ENCODE results near the gene PRODH.
"Not testable (repeated sequence)": the region's sequence is repeated elsewhere in the genome, so short reads cannot be mapped to it uniquely, and the experiment has no call there.

The PRODH gene

DNA sequence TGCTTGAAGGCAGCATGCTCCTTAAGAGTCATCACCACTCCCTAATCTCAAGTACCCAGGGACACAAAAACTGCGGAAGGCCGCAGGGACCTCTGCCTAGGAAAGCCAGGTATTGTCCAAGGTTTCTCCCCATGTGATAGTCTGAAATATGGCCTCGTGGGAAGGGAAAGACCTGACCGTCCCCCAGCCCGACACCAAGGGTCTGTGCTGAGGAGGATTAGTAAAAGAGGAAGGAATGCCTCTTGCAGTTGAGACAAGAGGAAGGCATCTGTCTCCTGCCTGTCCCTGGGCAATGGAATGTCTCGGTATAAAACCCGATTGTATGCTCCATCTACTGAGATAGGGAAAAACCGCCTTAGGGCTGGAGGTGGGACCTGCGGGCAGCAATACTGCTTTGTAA, 11.0 kb upstream of the PRODH start:
- DNase-seq (ENCODE audit: low spot score in 2 of 2); H3K36me3 Mint-ChIP-seq; ATAC-seq; H3K9me3 Mint-ChIP-seq; H3K4me3 Mint-ChIP-seq; H3K4me1 Mint-ChIP-seq; H3K27ac Mint-ChIP-seq: not testable (repeated sequence)

- not testable (repeated sequence) for H3K4me1 Mint-ChIP-seq
Observed at GRCh38 chr22:18938691-18939090, 2.6 kb upstream of the PRODH start.

GRCh38 chr22:18934688-18935087, 1.4 kb downstream of the PRODH start:
- not testable (repeated sequence) for DNase-seq (ENCODE audit: low spot score in 2 of 2); ATAC-seq; H3K4me3 Mint-ChIP-seq; H3K4me1 Mint-ChIP-seq; H3K27ac Mint-ChIP-seq; H3K9me3 Mint-ChIP-seq; H3K36me3 Mint-ChIP-seq

More at GRCh38 chr22:18938691-18939090, 2.6 kb upstream of the PRODH start:
- not testable (repeated sequence) for H3K9me3 Mint-ChIP-seq, H3K27ac Mint-ChIP-seq, ATAC-seq, H3K36me3 Mint-ChIP-seq, H3K4me3 Mint-ChIP-seq
- DNase-seq (ENCODE audit: low spot score in 2 of 2): peak in 1 of 2 donors; percentile 3

- Mint-ChIP-seq H3K27ac (no peak overlapping the region), H3K4me3 (no peak overlapping the region), H3K36me3 (no peaks in the 10 kb centered on the region), H3K9me3 (no peaks in the 10 kb centered on the region), H3K4me1 (no peaks in the 10 kb centered on the region)
- DNase-seq (ENCODE audit: low spot score in 2 of 2): no peak
- ATAC-seq: no peak
Observed at GRCh38 chr22:18933914-18934313, 2.2 kb downstream of the PRODH start.

DNA sequence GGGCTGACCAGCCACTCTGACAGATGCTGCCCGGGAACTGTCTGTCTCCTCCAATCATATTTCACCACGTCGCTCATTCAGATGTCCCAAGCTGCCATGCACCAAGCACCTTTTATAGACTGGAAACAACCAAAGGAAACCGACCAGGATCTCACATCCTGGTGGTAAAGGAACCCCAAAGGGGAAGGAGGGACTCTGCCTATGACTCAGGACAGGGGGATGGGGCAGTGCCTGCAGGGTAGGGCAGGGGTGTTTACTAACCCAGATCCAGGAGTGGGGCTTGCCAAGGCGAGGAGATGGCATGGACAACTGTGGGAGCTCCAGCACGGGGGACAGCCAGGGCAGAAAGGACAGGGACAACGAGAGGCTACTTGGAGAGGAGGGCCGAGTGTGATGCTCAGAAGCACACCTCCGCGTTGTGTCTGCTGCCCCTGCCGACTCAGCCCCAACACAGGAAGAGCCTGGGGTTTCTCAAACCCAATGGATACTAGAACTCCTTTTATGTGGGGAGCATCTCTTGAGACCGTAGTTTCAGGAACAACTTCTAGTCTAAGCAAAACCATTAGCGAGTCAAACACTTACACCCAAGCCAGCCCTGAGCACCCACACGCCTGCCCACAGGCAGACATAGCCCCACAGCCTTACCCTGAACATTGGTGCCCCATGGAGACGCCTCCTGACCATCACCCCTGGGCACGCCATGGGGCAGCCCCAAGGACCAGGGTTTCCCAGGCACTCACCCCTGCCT, 4.0 kb downstream of the PRODH start:
- no peak overlapping the region for H3K4me3 Mint-ChIP-seq
- H3K27ac Mint-ChIP-seq: no peak overlapping the region
- DNase-seq (ENCODE audit: low spot score in 2 of 2) (no peak), ATAC-seq (no peak)
- no peaks in the 10 kb centered on the region for H3K36me3 Mint-ChIP-seq
- no peaks in the 10 kb centered on the region for H3K9me3 Mint-ChIP-seq
- no peaks in the 10 kb centered on the region for H3K4me1 Mint-ChIP-seq

DNA sequence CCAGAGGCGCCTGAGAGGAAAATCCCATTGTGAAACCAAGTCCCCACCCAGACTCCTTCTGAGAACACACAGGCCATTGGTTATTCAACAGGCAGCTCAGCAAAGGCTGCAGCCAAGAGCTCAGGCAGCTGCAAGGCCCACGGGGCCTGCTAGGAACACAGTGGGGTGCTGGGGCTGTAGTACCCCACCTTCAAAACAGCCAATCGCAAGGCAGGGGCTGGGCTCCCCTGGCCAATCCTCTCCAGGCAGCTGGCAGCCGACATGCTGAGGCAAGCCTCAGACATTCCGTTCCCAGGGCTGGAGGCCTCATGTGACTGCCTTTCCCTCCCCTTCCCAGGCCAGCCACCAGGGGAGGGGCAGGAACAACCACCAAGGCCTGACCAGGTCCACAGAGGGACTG, 6.6 kb downstream of the PRODH start:
- no peak overlapping the region for H3K27ac Mint-ChIP-seq
- H3K36me3 Mint-ChIP-seq: no peaks in the 10 kb centered on the region
- no peak overlapping the region for H3K4me3 Mint-ChIP-seq
- H3K4me1 Mint-ChIP-seq: no peaks in the 10 kb centered on the region
- DNase-seq (ENCODE audit: low spot score in 2 of 2) (peak in 1 of 2 donors; percentile 2), ATAC-seq (no peak)
- no peaks in the 10 kb centered on the region for H3K9me3 Mint-ChIP-seq

DNA sequence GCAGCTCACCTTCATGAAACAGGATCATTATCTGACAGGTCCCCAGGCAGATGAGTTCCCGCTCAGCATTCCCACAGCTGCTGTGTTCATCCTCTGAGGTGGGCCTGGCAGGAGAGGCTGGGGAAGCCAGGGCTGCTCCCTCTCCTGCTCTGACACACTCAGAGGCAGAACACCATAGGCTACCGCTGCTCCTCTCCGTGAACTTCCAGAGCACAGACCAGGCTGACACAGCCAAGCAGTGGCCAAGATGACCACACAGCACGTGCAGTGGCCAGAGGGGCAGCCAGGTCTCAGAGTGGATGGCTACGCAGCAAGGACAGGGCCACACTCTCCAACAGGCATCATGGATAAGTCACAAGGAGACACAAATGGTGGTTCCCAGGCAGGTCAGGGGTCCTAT, 8.5 kb downstream of the PRODH start:
- Mint-ChIP-seq H3K9me3 (no peaks in the 10 kb centered on the region), H3K4me3 (no peak overlapping the region), H3K4me1 (no peaks in the 10 kb centered on the region), H3K36me3 (no peaks in the 10 kb centered on the region), H3K27ac (no peak overlapping the region)
- no peak for ATAC-seq
- no peak for DNase-seq (ENCODE audit: low spot score in 2 of 2)

DNA sequence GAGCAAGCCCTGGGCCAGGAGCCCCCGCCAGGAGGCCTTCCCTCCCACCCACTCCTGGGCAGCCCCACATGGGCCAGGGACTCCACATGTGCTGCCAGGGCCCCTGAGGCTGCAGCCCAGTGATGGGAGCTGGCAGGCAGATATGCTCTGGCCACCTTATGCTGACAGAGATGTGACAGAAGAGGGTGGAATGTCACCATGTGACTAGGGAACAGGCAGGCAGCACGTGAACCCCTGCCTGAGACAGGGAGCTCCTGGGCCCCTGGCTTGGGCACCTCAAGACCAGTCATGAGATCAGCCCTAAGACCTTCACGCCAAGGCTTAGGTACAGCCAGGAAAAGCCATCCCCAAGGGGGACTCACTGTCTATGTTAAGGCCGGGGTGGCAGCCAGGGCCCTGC, 9.1 kb downstream of the PRODH start:
- DNase-seq (ENCODE audit: low spot score in 2 of 2) (no peak), ATAC-seq (no peak)
- Mint-ChIP-seq H3K36me3 (no peaks in the 10 kb centered on the region), H3K4me3 (no peak overlapping the region), H3K4me1 (no peaks in the 10 kb centered on the region), H3K9me3 (no peaks in the 10 kb centered on the region), H3K27ac (no peak overlapping the region)

DNA sequence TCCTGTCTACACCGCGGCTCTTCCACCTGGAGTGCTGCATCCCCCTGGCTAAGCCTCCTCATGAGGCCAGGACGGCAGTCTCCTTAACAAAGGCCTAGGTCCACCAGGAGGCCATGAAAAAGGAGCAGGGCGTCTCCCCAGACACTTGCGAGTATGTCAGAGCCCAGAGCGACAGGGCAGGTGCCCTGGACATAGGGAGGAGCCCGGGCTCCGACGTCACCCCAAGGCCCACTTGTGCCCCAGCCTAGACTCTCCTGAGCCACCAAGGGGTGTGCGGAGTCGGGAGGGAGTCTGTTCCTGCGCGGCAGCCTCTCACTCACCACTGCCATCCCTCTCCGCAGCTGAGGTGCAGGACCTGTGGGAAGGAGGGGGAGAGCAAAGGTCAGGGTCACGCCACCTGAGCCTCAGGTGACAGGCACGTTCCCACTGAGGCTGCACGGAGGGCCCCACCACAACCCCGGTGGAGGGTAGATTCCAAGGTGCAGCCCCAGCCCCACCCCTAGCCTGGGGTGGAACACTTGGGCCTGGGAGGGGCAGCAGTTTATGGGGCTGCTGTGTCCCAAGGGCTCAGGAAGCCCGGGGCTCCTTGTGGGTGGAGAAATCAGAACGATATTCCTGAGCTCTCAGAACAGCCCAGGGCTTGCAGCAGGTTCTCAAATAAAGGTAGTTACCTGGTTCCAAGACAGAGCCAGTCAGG, 10.6 kb downstream of the PRODH start:
- Mint-ChIP-seq H3K27ac (no peak overlapping the region), H3K4me1 (no peaks in the 10 kb centered on the region), H3K4me3 (no peak overlapping the region), H3K36me3 (no peaks in the 10 kb centered on the region), H3K9me3 (no peaks in the 10 kb centered on the region)
- DNase-seq (ENCODE audit: low spot score in 2 of 2) (no peak), ATAC-seq (no peak)

GRCh38 chr22:18920257-18920902, 15.7 kb downstream of the PRODH start:
- H3K4me1 Mint-ChIP-seq; ATAC-seq; DNase-seq (ENCODE audit: low spot score in 2 of 2); H3K27ac Mint-ChIP-seq; H3K9me3 Mint-ChIP-seq; H3K36me3 Mint-ChIP-seq; H3K4me3 Mint-ChIP-seq: not testable (repeated sequence)

DNA sequence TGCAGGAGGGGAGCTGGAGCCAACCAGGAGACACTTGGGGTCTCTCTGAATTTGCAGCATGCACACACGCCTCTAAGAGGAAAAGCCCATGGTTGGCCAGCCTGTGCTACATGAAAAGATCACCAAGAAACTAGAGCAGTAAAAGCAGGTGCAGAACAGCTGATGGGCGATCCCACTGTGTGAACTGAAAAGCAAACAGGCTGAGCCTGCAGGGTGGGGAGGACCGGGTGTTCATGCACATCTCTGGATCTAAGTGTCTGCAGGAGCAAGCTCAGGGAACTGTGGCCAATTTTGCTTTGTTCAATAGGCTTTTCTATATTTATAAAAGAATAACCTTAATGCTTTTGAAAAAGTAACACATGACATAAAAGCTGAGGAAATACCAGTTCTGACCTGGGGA, 18.3 kb downstream of the PRODH start:
- H3K4me1 Mint-ChIP-seq; DNase-seq (ENCODE audit: low spot score in 2 of 2); ATAC-seq; H3K36me3 Mint-ChIP-seq; H3K4me3 Mint-ChIP-seq; H3K9me3 Mint-ChIP-seq; H3K27ac Mint-ChIP-seq: not testable (repeated sequence)

- not testable (repeated sequence) for H3K9me3 Mint-ChIP-seq; H3K27ac Mint-ChIP-seq; ATAC-seq; H3K4me1 Mint-ChIP-seq; DNase-seq (ENCODE audit: low spot score in 2 of 2); H3K36me3 Mint-ChIP-seq; H3K4me3 Mint-ChIP-seq
Observed at GRCh38 chr22:18915550-18915949, 20.5 kb downstream of the PRODH start.

DNA sequence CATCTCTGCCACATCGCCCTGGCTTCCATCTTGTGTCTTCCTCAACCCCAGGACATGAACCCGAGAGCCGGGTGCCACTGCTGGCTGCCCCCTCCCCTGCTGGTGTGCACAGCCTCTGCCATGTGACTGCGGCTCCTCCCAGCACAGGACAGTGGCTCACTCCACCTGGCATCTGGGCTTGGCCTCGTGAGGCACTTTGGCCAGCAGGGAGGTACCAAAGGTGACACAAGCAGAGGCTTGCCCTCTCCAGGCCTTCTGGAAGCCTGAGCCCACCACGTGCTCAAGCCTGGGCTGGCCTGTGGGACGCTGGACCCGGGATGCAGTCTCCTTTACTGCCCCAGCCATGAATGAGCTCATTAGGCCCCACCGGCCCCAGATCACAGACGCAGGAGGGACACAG, 21.5 kb downstream of the PRODH start:
- H3K4me3 Mint-ChIP-seq; H3K36me3 Mint-ChIP-seq; H3K4me1 Mint-ChIP-seq; DNase-seq (ENCODE audit: low spot score in 2 of 2); H3K9me3 Mint-ChIP-seq; H3K27ac Mint-ChIP-seq; ATAC-seq: not testable (repeated sequence)

DNA sequence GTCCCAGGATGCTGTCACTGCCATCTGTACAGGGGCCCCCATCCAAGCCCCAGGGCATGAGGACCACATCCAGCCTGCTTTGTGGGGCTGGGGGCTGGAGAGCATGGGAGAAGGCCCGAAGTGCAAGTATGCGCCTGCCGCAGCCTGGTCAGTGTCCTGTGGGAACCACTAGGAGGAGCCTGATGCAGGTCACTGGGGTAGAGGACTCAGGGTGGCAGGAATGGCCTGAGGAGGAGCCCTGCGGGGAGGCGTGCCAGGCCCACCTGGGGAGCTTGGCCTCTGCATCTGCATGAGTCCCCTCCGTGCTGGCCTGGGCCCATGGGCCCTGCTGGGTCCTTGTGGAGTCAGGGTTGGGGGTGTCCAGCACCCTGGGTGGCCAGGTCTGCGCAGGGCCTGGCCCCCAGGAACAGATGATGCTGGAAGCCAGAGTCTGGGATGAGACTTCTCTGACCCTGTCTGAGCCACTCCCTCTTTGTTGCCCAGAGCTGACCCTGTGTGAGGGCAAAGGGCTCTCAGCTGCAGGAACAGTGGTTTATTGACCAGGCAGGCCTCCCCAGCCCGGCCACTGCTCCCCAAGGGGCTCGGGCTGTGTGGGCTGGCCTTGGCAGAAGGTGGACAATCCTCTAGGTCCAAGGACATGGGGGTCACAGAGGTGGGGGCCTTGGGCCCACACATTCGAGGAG, 23.7 kb downstream of the PRODH start:
- H3K4me1 Mint-ChIP-seq; H3K27ac Mint-ChIP-seq; H3K4me3 Mint-ChIP-seq; DNase-seq (ENCODE audit: low spot score in 2 of 2); ATAC-seq; H3K36me3 Mint-ChIP-seq; H3K9me3 Mint-ChIP-seq: not testable (repeated sequence)

DNA sequence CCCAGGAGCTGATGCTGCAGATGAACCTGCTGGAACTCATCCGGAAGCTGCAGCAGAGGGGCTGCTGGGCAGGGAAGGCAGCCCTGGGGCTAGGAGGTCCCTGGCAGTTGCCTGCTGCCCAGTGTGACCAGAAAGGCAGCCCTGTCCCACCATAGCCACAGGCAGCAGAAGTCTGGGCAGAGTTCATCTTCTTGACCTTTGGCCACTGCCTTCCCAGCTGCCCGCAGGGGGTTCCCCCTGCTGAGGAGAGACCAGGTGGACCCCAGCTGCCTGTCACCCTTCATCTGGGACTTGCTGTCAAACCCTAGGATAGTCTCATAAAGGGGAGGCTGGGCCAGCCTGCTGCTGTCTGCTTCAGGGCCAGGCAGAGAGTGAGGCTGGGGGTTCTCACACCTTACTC, 24.6 kb downstream of the PRODH start:
- H3K9me3 Mint-ChIP-seq; H3K4me1 Mint-ChIP-seq; H3K36me3 Mint-ChIP-seq; H3K27ac Mint-ChIP-seq; H3K4me3 Mint-ChIP-seq; ATAC-seq; DNase-seq (ENCODE audit: low spot score in 2 of 2): not testable (repeated sequence)

Data from stimulated activated effector memory CD8-positive, alpha-beta T cell treated with anti-CD3 and anti-CD28 coated beads, Interleukin-12 subunit alpha, Interleukin-12 subunit beta, amount 100 ng/mL, for 72 hours (primary cell).